ENCODE results near the gene RALGAPA2.

- TF ChIP-seq POLR2A (IDR thresholded peaks at IDR 0.05; ENCODE audit: low read depth) = no peak
- no peak for TF ChIP-seq POLR2AphosphoS5 (IDR thresholded peaks at IDR 0.05)
- no peak for TF ChIP-seq EP300 (IDR thresholded peaks at IDR 0.05)
These were observed 223.4 kb downstream of the RALGAPA2 start for GRCh38 chr20:20489054-20489453.

All from esophagus muscularis mucosa (tissue), 3 donors.